Cerebellar cortex (tissue), 1 donor: Measurements from ENCODE around the gene PRKCA.

ENCODE experiments used
- DNase-seq: peaks from one replicate; pipeline ENCODE4 v3.0.0-alpha.2; 2015; ENCODE audit warnings: low spot score

The PRKCA gene

GRCh38 chr17:66810951-66811682, 508.7 kb downstream of the PRKCA start:
- DNase-seq, result no peak

DNA sequence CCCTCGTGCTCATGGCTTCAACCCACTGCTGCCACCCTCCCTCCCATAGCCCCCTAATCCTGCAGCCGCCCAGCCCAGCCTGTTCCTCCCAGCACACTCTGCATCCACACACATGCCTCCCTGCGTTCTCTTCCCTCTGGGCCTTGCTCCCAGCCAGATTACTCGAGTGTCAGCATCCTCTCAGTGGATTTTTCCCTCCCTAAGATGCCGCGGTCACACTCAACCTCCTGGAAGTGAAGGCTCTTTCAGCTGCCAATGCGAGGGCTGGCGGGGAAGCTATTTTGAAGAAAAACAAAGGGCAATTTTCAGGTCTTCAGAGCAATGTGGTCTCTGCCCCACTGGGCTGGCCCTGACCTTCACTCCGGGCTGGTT, 509.3 kb downstream of the PRKCA start:
- no peak for DNase-seq

DNA sequence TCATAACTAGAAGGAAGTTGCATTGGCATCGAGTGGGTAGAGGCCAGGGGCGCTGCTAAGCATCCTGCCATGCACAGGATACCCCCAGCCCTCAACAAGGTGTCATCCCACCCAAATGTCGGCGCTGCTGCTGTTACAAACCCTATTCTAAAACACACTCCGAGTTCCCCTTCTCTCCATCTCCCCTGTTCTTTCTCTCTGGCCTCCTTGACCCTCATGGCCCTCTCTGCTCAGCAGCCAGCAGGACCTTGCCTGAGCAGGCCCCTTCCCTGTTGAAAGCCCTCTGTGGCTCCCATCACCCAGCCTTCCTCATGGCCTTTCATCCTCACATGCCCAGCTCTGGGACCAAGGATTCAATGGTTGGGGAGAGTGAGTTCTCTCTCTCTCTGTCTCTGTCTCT, 510.2 kb downstream of the PRKCA start:
- DNase-seq, result no peak

DNA sequence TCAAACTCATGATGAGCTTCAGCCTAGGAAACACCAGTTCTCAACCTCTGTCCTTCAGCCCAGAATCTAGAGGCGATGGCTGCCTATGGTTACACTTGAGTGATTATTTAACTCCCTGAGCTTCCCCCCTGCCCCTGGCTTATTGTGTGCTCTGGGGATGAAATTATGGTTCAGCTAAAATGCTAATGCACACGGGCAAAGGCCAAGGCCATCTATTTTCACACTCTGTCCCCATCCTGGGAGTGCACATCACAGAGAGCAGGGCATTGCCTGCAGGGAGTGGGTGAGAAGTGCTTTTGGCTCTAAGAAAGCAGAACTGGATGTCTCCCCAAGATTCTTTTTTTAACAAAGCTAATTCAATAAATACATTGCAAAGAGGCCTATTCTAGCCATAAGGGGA, 510.9 kb downstream of the PRKCA start:
- no peak for DNase-seq

DNA sequence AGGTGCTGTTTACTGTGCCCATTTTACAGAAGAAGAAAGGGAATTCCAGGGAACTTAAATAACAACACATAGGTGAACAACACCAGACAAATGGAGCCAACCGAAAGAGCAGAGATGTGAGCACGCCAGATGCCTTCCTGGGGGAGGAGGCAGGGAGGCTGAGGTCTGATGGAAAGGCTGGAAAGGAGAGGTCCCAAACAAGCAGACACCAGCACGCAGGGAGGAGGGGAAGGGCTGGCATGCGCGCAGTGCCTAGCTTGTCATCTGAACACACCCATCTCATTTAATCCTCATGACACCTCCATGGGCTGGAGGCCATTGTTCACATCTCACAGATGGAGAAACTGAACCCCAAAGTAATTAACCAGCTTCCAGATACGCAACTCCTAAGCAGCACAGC, 511.6 kb downstream of the PRKCA start:
- DNase-seq, result no peak

DNA sequence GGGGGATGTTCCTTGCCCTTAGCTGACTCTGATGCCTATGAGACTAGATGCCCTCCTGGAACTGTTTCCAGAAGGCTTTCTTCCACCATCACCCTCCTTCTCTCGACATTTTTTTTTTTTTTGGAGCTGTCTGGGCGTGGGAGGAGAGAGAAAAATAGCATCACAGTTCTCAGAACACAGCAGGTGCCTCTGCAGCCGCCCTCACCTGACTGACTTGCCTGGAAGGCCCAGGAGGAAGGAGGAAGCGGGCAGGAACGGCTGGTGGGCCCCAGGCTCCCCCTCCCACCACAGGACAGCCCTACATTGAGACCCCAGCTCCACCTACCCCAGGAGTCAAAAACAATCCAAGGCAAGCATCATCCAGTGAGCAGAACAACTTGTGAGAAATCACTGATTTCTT, 512.2 kb downstream of the PRKCA start:
- no peak for DNase-seq

- DNase-seq, result no peak
Observed at GRCh38 chr17:66817750-66818149, 515.3 kb downstream of the PRKCA start.

GRCh38 chr17:66819466-66819865, 517.1 kb downstream of the PRKCA start:
- no peak for DNase-seq

DNA sequence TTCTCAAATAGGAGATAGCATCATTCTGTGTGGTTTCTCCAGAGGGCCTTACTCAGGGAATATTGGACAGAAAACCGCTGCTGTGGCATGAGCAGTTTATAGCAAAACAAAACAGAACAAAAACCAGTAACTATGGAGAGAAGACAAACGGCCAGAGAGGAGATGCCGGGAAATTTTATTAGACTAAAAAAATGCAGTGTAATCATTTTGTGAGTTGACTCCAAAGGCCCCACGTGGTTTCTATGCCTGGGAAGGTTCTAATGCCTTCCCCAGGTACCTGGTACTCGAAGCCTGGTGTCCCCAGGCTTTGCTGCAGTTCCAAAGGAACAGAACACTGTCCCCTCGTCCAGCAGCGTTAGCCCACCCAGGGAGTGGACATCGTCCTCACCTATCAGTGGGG, 519.6 kb downstream of the PRKCA start:
- DNase-seq, result no peak

- no peak for DNase-seq
Observed at GRCh38 chr17:66826856-66827255, 524.4 kb downstream of the PRKCA start.

DNA sequence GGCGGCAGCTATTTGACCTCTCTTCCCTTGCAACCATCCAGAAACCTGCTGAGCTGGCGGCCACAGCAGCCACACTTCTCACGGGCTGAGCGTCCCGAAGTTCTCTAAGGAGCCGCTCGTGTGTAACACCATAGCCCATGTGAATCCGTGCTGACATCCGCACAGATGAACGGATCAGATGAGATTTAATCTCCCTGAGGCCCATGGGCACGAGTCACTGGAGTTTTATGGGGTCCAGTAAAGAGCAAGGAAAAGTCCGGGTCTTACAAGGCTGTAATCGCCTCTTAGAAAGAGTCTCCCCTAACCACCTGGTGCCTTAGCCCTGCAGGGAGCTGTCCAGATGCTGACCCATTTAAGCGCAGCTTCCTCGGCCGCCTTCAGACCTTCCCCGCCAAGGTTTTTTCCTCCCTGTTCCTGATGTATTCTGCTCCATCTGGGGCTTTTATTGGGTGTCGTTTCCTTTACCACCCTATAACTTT, 527.0 kb downstream of the PRKCA start:
- no peak for DNase-seq

DNA sequence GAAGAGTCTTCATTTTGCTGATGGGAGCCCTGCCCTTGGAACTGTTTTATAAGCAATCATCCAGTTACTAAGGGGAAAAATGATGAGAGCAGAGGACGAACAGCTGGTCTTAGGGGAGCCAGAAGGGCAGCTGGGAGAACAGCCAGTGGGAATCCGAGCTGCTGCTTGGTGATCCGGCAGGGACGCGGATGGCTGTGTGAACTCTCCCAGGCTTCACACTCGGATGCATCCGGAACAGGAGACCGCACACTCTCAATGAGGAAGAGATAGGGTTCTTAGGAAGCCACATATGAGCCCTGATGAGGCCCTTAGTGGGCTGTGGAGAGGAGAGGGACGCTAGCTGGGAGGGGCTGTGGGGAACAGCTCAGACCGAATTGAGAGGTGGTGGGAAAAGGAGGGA, 527.5 kb downstream of the PRKCA start:
- no peak for DNase-seq

DNA sequence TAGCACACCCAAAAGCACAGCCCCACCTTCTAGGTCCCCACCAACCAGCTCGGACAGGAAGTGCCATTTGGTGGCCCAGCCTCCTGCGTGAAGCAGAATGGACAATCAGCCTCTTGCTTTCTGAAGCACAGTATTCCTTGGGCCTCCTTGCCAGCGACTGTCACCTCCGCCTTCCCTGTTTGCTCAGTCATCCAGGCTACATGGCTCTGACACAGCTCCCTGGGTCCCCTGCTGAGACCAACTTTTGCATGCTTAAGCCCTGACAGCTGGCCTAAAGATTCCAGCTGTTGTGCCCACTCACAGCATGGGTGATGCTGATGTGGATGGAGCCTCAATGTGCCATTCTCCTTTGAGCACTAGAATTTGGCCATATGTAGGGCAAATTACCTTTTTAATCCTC, 528.0 kb downstream of the PRKCA start:
- no peak for DNase-seq

DNA sequence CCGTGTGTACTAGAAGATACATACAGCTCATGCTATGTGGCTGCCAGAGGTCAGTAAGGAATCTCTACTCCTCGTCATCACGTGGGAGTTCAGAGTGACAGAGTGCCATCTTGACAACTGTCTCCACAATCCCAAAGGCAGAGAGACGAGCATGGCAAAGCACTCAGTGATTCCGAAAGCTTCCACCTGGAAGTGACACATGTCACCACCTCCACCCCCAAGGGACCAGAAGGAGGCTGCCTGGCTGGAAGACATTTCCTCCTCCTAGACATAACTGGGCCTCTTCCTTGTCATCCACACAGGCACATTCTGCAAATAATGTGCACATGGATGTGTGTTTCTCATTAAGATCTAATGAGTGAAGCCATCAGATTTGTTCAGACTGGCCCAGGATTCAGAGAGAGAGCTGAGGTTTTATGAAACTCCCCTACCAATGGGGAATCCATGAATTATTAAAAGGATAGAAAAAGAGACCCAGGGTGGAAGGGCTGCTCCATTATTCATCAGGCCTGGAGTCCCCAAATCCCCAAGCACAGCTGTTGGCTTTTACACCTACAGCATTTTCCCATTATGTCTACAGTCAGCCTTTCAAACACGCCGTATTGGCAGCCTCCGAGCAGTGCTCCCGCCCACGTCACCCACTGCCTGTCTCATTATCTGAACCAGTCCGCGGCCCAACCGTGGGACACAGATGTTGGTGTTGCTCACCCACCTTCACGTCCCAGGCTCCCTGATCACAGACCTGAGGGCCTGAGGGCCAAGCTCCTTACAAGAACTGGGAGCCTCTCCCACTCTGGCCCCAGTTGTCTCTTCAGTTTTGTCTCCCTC, 529.2 kb downstream of the PRKCA start:
- no peak for DNase-seq

DNA sequence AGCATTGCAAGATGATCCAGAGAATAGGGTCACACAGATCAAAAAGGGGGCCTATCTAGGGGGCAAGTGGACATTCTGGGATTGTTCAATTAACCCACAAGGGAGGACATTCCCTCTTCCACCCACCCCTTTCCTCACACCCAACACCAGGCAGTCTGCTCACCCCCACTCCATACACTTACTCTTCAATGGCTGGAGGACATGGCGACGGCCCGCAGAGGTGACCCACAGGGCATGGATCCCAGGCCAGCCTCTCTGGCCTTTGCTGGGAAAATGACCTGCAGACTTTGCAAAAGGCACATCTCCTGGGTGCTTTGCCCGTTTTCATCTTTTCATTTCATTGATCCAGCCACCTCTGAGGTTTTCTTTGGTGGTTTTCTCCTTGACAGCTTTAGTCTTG, 530.8 kb downstream of the PRKCA start:
- DNase-seq, result no peak

- no peak for DNase-seq
Observed at GRCh38 chr17:66834426-66834918, 532.1 kb downstream of the PRKCA start.

- no peak for DNase-seq
Observed at GRCh38 chr17:66834919-66835454, 532.6 kb downstream of the PRKCA start, which contains the start of gene CACNG5. TSS of gene CACNG5 (plus strand) at chr17:66835117. CDS start at chr17:66877333, 42,216 bp downstream.

DNA sequence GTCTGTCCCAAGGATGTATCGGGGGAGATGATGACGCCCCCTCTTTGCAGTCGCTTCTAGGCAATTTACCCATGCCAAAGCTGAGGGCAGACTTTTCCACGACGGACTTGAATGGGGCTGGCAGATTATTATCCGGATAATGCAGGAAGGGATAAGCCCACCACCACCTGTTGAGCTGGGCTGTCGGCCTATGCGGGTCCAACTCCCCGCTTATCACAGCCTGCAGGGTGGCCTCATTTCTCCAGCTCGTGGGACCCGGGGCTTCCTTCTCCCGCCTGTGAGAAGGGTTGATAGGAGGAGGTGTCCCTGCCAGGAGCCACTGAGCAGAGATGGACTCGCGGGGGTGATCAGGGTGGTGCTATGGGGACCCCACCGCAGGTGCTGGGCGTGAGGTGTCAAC, 533.1 kb downstream of the PRKCA start:
- no peak for DNase-seq

GRCh38 chr17:66836063-66837005, 533.9 kb downstream of the PRKCA start:
- no peak for DNase-seq

DNA sequence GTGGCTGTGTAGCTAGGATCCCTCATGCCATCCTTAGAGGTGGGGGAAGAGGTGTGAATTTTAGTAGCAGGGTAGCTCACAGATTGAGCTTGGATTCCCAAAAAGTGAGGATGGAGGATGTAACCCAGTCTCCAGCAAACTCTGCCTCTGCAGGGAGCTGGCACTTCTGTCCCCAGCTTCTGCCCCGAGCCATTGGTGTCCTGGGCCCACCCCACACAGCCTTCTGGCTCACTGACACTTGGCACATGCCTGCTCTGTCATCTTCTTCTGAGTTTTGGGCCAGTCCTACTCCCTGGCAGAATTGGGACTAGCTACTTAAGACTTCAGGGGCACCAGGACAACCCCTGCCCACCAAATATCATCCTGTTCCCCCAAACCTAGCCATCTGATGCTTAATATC, 534.8 kb downstream of the PRKCA start:
- DNase-seq, result no peak

DNA sequence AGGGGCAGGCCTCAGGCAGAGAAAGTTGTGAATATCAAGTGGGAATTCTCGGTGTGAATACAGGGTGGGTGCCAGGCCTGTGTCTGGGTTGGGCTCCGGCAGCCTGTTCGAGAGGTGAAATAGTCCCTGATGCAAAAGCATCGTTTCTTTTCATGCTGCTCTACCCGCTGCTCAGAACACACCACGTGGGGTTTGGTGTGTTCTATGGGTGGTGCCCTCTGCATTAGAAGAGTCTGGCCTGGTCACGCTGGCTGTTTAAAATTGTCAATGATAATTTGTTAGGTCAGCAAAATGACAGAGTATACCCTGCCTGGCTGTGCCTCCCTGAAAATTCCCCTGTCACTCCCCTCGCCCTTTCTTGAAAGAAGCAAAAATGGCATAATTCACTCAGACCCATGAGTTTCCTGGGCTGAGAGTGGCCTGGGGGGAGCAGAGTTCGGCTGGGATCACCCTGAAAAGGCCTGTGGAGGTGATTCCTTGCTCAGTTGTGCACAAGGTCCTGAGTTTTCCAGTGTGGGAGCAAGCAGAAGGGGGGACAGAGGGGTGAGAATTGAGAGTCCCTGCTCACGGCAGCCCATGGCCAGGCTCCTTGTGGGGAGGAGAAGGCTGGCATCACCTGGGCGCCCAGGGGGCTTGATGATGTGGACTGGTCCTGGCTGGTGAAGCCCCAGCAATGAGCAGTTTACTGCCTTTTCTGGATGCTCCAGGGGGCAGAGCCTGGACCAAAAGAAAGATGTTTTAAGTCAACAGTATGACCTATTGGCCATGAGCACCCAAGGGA, 535.7 kb downstream of the PRKCA start:
- no peak for DNase-seq
